Duodenal mucosa (tissue), 2 donors: ENCODE measurements around the gene CEP85.
"Not testable (repeated sequence)": the region's sequence is repeated elsewhere in the genome, so short reads cannot be mapped to it uniquely, and the experiment has no call there.

ENCODE experiments used
- H3K27ac ChIP-seq: one replicate; pipeline ENCODE4 v1.7.0; 2013; ENCODE audit warnings: low read depth, low read length
- H3K27me3 ChIP-seq, 2 donors: one replicate each; pipeline ENCODE4 v1.7.0; 2013; ENCODE audit warnings: low read length in 2 of 2, control low read depth in 1 of 2; ENCODE audit not compliant: insufficient read depth in 2 of 2, control insufficient read depth in 1 of 2
- H3K36me3 ChIP-seq, 2 donors: one replicate each; pipeline ENCODE4 v1.7.0; 2013; ENCODE audit warnings: low read length in 2 of 2, control low read depth in 1 of 2; ENCODE audit not compliant: insufficient read depth in 2 of 2, control insufficient read depth in 1 of 2
- H3K4me1 ChIP-seq, 2 donors: one replicate each; pipeline ENCODE4 v1.7.0; 2013; ENCODE audit warnings: low read length in 2 of 2, control low read depth in 1 of 2; ENCODE audit not compliant: insufficient read depth in 2 of 2, control insufficient read depth in 1 of 2
- H3K4me3 ChIP-seq, 2 donors: one replicate each; pipeline ENCODE4 v1.7.0; 2013; ENCODE audit warnings: low read length in 2 of 2, low read depth in 1 of 2
- H3K9ac ChIP-seq, 2 donors: one replicate each; pipeline ENCODE4 v1.7.0; 2013; ENCODE audit warnings: low read length in 2 of 2, low read depth in 1 of 2
- H3K9me3 ChIP-seq, 2 donors: one replicate each; pipeline ENCODE4 v1.7.0; 2013; ENCODE audit warnings: low read length in 2 of 2, control low read depth in 1 of 2; ENCODE audit not compliant: control insufficient read depth in 1 of 2

Gene CEP85

GRCh38 chr1:26307363-26307781, 73.4 kb downstream of the CEP85 start:
- Histone ChIP-seq H3K4me1 (peaks cover 14 to 17% of the 10 kb centered on the region in 2 donors), H3K9me3 (no peaks in the 10 kb centered on the region), H3K4me3 (peak overlapping the region; percentile 53 to 97), H3K27ac (no peak overlapping the region), H3K27me3 (no peaks in the 10 kb centered on the region), H3K9ac (peak overlapping the region in 1 of 2 donors; percentile 23), H3K36me3 (no peaks in the 10 kb centered on the region)

GRCh38 chr1:26307966-26308899, 74.2 kb downstream of the CEP85 start:
- not testable (repeated sequence) for H3K27ac ChIP-seq, H3K36me3 ChIP-seq, H3K9me3 ChIP-seq, H3K4me3 ChIP-seq, H3K27me3 ChIP-seq, H3K9ac ChIP-seq
- peaks cover 6 to 17% of the 10 kb centered on the region in 2 donors for H3K4me1 ChIP-seq

DNA sequence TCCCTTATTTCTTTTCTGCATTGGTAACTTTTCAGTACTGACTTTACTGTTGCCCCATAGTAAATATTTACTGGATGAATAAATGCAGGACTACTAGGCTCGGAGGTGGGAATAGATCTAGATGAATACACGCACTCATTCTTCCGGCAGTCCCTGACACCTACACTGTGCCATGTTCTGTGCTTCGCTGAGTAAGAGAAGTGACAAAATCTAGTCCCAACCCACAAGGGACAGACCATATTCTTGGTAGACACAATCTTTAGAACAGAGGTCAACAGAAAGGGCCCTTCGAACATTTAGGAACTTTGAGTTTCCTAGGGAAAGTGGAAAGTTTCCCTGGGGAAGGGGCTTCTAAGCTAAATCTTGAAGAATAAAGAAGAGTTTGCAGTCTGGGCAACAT, 80.5 kb downstream of the CEP85 start:
- no peaks in the 10 kb centered on the region for H3K36me3 ChIP-seq
- H3K9me3 ChIP-seq, result no peaks in the 10 kb centered on the region
- no peak overlapping the region for H3K9ac ChIP-seq
- no peak overlapping the region for H3K27ac ChIP-seq
- H3K27me3 ChIP-seq, result no peaks in the 10 kb centered on the region
- H3K4me3 ChIP-seq, result no peak overlapping the region
- H3K4me1 ChIP-seq, result peaks cover 3 to 8% of the 10 kb centered on the region in 2 donors

DNA sequence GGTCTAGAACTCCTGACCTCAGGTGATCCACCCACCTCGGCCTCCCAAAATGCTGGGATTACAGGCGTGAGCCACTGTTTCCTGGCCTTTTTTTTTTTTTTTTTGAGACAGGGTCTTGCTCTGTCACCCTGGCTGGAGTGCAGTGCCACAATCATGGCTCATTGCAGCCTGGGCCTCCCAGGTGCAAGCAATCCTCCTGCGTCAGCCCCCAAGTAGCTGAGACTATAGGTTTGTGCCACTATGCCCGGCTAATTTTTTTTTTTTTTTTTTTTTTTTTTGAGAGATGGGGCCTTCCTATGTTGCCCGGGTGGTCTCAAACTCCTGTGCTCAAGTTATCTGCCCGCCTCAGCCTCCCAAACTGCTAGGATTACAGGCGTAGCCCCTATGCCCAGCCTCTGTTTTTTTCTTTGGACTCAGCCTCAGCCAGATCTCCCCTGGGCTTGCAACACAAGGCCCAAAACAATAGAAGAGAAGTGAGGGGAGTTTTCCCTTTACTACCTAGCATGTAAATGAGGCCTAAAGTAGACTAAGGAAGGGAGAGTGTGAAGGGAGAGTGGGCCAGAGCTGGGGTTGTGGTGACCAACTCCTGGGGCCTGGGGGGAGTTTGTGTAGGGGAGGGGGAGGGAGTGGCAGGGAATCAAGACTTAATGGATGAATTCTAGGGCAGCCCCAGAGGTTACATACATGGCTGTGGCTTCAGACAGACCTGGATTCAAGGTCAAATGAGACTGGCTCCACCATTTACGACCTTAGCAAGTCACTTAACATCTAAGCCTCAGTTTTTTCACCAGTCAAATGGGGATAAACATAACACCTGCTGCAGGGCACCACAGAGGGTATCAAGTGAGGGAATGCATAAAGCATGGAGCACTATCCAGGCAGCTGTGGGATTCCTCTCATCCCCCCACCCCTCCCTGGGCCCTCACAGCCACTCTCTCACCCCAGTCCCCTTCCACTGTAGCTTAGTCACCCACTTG, 82.2 kb downstream of the CEP85 start:
- Histone ChIP-seq H3K27me3 (peaks cover 0 to 4% of the 10 kb centered on the region in 2 donors), H3K9me3 (no peaks in the 10 kb centered on the region), H3K27ac (no peak overlapping the region), H3K36me3 (no peaks in the 10 kb centered on the region), H3K4me1 (peaks cover 5 to 16% of the 10 kb centered on the region in 2 donors), H3K9ac (no peak overlapping the region), H3K4me3 (no peak overlapping the region)

DNA sequence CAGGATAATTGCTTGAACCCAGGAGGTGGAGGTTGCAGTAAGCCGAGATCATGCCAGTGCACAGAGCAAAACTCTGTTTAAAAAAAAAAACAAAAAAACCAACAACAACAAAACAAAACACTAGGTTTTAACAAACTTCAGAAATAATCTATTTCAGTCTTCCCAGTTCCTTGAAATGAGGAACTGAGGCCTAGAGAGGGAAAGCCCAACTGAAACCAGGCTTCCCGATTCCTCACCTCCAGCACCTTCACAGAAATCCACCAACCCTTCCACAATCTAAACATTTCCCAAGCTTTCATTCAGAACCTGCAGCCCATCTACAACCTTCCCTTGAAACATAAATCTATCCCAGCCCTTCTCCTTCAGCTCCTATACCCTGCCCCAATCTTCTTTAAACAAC, 83.1 kb downstream of the CEP85 start:
- Histone ChIP-seq H3K4me1 (peaks cover 8 to 23% of the 10 kb centered on the region in 2 donors), H3K9ac (no peak overlapping the region), H3K4me3 (no peak overlapping the region), H3K27me3 (peaks cover 0 to 4% of the 10 kb centered on the region in 2 donors), H3K27ac (no peak overlapping the region), H3K9me3 (no peaks in the 10 kb centered on the region), H3K36me3 (no peaks in the 10 kb centered on the region)

DNA sequence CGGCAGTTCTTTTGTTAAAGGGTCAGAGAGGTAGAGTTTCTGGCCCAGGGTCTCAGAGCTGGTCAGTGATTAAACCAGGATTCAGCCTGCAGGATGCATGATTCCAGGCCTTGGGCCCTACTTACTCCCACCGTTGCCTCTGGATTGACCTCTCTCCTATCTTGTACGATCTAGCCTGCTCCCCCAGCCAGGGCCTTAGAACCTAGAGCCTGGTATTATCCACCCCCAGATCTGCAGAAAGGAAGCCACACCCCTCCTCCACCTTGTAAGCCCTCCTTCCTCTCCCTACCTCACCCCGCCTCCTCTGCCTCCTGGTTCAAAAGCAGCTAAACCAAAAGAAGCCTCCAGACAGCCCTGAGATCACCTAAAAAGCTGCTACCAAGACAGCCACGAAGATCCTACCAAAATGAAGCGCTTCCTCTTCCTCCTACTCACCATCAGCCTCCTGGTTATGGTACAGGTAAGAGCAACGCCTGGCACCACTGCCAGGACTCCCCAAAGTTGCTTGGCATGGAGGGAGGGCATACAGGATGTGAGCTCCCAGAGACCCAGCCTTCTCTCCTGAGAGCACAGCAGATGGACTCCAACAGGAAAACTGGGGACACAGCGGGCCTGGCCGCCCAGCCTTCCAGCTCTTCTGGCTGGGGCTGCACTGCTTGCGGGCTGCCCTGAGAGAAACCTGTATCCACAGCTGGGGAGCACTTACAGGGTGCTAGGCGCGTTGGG, 83.8 kb downstream of the CEP85 start, which contains the start of gene CD52:
TSS of gene CD52 (plus strand) at position 347 of the 726 bp plus-strand sequence. CDS start at position 407, 60 bp downstream.
- Histone ChIP-seq H3K9ac (peak within 1 kb of the TSS; percentile 40 to 47), H3K4me1 (peaks cover 8 to 23% of the 10 kb centered on the region in 2 donors), H3K4me3 (peak within 1 kb of the TSS; percentile 49 to 56), H3K27ac (no peak within 1 kb of the TSS), H3K9me3 (no peaks in the 10 kb centered on the region), H3K27me3 (peaks cover 0 to 4% of the 10 kb centered on the region in 2 donors), H3K36me3 (no peaks in the 10 kb centered on the region)

- peaks cover 0 to 4% of the 10 kb centered on the region in 2 donors for H3K27me3 ChIP-seq
- no peak overlapping the region for H3K27ac ChIP-seq
- H3K9ac ChIP-seq, result peak overlapping the region; percentile 40 to 47
- no peaks in the 10 kb centered on the region for H3K9me3 ChIP-seq
- H3K36me3 ChIP-seq, result no peaks in the 10 kb centered on the region
- H3K4me1 ChIP-seq, result peaks cover 8 to 23% of the 10 kb centered on the region in 2 donors
- H3K4me3 ChIP-seq, result peak overlapping the region; percentile 49 to 56
Observed at GRCh38 chr1:26318338-26319064, 84.5 kb downstream of the CEP85 start.

DNA sequence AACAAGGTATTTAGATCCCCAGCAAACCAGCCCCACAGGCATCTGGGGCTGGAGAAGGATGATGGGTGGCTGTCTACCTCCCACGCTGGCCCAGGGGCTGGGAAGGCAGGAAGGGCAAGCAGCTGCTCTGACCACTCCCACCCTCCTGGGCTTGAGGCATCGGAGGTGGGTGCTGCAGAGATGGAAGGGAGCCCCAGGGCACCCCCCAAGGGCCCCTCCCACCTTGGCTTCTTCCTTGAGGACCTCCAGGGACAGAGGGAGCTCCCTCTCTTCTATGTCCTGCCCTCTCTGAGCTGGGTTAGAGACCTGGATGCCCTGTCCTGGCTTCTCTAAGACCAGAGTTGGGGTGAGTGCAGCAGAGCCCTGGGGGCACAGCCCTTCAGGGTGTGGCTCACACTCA, 86.9 kb downstream of the CEP85 start:
- Histone ChIP-seq H3K4me3 (no peak overlapping the region), H3K36me3 (no peaks in the 10 kb centered on the region), H3K9me3 (no peaks in the 10 kb centered on the region), H3K9ac (peak overlapping the region in 1 of 2 donors; percentile 28), H3K27me3 (peaks cover 0 to 4% of the 10 kb centered on the region in 2 donors), H3K27ac (no peak overlapping the region), H3K4me1 (peaks cover 8 to 19% of the 10 kb centered on the region in 2 donors)
